HUES64 (cell line): Measurements from ENCODE around the gene FARS2.

Experiments
- H3K27ac ChIP-seq: 2 replicates; pipeline ENCODE4 v1.7.0; 2013; ENCODE audit warnings: low read depth, low read length, inconsistent platforms
- H3K27me3 ChIP-seq: 2 replicates; pipeline ENCODE4 v1.6.1; 2013; ENCODE audit warnings: mild to moderate bottlenecking, low read length; ENCODE audit not compliant: insufficient read depth
- H3K36me3 ChIP-seq: 2 replicates; pipeline ENCODE4 v1.6.1; 2013; ENCODE audit warnings: mild to moderate bottlenecking, low read length; ENCODE audit not compliant: insufficient read depth
- H3K4me1 ChIP-seq: 2 replicates; pipeline ENCODE4 v1.6.1; 2013; ENCODE audit warnings: mild to moderate bottlenecking, low read length, moderate library complexity; ENCODE audit not compliant: insufficient read depth
- H3K4me3 ChIP-seq: 2 replicates; pipeline ENCODE4 v1.5.1; 2013; ENCODE audit warnings: mild to moderate bottlenecking, low read length, moderate library complexity
- H3K9ac ChIP-seq: 2 replicates; pipeline ENCODE4 v1.6.1; 2013; ENCODE audit warnings: mild to moderate bottlenecking, low read depth, low read length
- H3K9me3 ChIP-seq: 2 replicates; pipeline ENCODE4 v1.6.1; 2013; ENCODE audit warnings: low read depth, low read length; ENCODE audit not compliant: insufficient read depth
- WGBS: fragments of 150-250, 120-280 bp; methylation state at CpG from one replicate; pipeline ENCODE4 v1.1.7; 2013; ENCODE audit warnings: missing lambda C conversion rate; 5-methylcytosine and 5-hydroxymethylcytosine counted together

Gene FARS2

DNA sequence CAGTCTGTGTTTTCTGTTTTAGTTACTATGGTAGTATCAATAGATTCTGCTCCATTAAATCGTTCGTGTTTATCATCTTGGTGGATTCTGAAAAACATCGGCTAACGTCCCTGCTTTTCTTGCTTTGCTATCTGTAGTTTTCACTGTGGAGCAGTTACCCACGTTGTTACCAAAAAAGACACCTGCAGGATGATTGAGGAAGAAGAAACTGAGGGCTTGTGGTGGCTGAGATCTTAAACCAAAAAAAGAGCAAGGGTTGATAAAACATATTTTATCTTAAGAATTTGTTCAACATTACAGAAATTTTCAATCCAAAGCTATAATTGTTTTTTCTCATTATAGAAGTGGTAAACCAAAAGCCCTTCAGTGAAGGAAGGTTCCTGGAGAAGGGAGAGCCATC, 166.3 kb downstream of the FARS2 start:
- Histone ChIP-seq H3K4me3 (no peak overlapping the region), H3K36me3 (no peaks in the 10 kb centered on the region), H3K9me3 (no peaks in the 10 kb centered on the region), H3K27me3 (no peaks in the 10 kb centered on the region), H3K9ac (no peak overlapping the region), H3K27ac (no peak overlapping the region), H3K4me1 (peaks cover 12% of the 10 kb centered on the region)
- WGBS, result 86% methylated on average over 5 of the region's 5 CpGs

DNA sequence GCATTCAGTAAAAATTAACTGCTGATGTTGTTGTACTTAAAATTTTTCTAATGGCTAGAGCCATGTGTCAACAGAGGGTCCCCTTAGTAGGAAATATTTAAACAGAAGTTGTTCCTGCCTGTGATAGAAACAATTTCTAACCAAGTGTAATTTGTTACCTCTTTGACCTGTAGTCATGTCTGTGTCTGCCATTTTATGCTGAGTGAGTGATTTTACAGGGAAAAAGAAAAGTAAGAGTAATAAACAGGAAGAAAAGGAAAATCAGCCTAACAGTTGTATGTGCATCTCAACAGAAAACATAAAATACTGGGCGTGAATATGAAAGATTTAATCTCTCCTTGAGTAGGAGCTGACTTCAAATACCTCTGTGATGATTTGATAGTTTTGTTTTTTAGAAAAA, 172.0 kb downstream of the FARS2 start:
- Histone ChIP-seq H3K27me3 (no peaks in the 10 kb centered on the region), H3K4me1 (peaks cover 14% of the 10 kb centered on the region), H3K36me3 (no peaks in the 10 kb centered on the region), H3K4me3 (no peak overlapping the region), H3K9me3 (no peaks in the 10 kb centered on the region), H3K27ac (no peak overlapping the region), H3K9ac (no peak overlapping the region)
- 91% methylated on average over 1 of the region's 1 CpG for WGBS

DNA sequence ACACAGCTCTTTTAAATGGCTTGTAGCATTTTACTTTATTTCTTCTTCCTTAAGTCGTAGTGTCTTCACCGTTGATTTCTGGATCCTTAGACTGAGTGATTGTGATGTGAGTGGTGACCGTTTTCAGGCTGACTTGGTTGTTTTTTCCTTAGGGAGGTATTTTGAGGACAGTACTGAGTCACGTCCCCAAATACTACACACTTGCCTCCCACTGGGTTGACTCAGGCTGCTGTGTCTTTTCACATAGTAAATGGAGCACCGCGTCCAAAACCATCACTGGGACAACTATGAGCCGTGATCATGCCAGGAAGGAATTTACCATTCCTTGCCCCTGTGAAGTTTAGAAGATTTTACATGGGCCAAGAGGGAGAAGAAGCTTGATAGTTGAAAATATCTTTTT, 174.1 kb downstream of the FARS2 start:
- Histone ChIP-seq H3K9ac (no peak overlapping the region), H3K4me3 (no peak overlapping the region), H3K4me1 (peaks cover 32% of the 10 kb centered on the region), H3K27ac (no peak overlapping the region), H3K27me3 (no peaks in the 10 kb centered on the region), H3K36me3 (no peaks in the 10 kb centered on the region), H3K9me3 (no peaks in the 10 kb centered on the region)
- WGBS, result 87% methylated on average over 6 of the region's 7 CpGs

DNA sequence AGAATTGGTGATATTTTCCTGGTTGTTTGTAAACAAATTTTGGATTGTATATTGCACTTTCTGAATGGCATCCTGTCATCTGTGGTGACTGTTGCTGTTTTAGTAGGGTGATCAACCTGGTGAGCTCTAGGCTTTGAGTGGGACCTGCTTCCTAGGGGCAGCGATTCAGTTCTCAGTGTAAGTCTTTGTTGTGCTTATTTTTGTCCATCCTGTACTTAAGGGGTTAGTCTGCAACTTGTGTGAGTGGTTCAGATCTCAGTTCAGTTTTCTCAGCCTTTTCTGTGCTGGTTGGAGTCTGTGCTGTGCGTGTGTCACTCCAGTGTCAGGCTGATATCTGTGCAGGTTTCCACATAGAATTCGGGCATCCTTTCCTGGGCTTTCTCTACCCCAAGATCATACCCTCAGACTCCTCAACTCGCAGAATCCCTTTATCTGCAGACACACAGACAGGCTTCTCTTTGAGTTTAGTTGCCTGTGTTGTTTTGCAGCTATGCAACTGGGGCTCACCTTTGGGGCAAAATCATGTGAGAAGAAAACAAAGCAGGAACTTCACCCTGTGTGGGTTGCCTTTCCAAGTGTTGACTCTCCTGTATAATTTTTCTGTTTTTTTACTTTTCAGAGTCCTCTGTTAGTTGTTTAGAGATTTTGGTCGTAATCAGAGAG, 177.7 kb downstream of the FARS2 start:
- H3K9ac ChIP-seq, result peak overlapping the region; percentile 24; the same call in 1 of the 2 replicates
- H3K27me3 ChIP-seq, result no peaks in the 10 kb centered on the region
- no peaks in the 10 kb centered on the region for H3K36me3 ChIP-seq
- H3K4me3 ChIP-seq, result peak overlapping the region; percentile 24
- peak overlapping the region; percentile 72 for H3K27ac ChIP-seq
- H3K4me1 ChIP-seq, result peaks cover 20% of the 10 kb centered on the region
- WGBS, result 16% methylated on average over 5 of the region's 5 CpGs
- no peaks in the 10 kb centered on the region for H3K9me3 ChIP-seq

DNA sequence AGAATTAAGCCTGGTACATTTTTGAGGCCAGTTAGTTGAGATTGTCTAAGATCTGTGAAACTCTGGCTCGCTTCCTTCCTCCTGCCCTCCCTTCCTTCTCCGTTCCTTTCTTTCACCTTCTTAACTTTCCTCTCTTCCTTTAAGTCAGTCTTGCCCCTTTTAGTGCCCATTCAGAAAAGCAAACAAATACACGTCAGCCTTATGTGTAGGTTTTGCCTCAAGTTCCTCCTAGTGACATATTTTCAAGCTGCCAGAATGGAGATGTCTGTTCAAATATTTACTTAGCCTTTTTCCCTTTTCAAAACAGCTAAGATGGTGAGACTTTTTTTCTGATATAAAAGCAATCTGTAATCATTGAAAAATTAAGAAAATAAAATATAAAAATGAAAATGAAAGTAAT, 178.4 kb downstream of the FARS2 start:
- Histone ChIP-seq H3K27me3 (no peaks in the 10 kb centered on the region), H3K27ac (peak overlapping the region; percentile 72), H3K4me1 (peaks cover 20% of the 10 kb centered on the region), H3K9me3 (no peaks in the 10 kb centered on the region), H3K36me3 (no peaks in the 10 kb centered on the region), H3K4me3 (no peak overlapping the region), H3K9ac (peak overlapping the region; percentile 24; the same call in 1 of the 2 replicates)
- WGBS, result 53% methylated on average over 3 of the region's 3 CpGs

DNA sequence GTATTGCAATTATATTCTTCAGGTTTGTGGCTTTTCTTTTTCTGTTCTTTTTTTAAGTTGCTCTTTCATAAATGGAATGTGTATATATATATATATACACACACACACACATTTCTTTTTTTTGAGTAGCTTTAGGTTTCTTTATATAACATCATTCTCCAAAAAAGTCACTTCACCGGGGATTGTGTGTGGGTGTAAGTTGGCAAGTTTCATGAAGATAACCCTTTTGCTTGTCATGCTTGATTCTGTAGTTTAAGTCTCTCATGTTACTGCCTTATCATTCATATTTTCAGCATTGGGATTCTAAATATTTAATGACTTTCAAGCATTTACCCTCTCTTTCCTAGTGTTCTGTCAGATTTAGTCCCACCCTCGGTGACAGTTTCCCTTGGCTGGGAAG, 181.0 kb downstream of the FARS2 start:
- Histone ChIP-seq H3K4me1 (peaks cover 20% of the 10 kb centered on the region), H3K9ac (no peak overlapping the region), H3K27me3 (no peaks in the 10 kb centered on the region), H3K9me3 (no peaks in the 10 kb centered on the region), H3K27ac (no peak overlapping the region), H3K4me3 (no peak overlapping the region), H3K36me3 (no peaks in the 10 kb centered on the region)
- 94% methylated on average over 1 of the region's 2 CpGs for WGBS

DNA sequence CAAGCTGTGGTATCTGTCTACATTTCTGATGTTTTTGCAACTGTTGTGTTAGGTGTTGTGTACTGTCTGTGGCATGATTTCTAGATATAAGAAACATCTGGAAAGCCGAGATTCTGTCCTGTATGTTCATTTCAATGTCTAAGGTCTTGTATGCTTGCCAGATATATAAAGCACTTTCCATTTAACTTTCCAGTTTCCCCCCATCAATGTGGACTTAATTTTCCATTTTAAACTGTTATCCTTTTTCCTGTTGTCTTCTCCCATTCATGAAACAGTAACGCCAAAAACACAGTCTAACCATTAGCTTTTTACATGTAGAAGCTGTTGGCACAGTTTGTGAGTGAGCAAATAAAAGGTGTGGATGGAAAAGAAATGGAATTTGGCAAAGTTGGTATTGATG, 181.6 kb downstream of the FARS2 start:
- WGBS, result 100% methylated on average over 2 of the region's 2 CpGs
- H3K36me3 ChIP-seq, result no peaks in the 10 kb centered on the region
- H3K4me3 ChIP-seq, result no peak overlapping the region
- H3K27me3 ChIP-seq, result no peaks in the 10 kb centered on the region
- H3K9ac ChIP-seq, result no peak overlapping the region
- H3K4me1 ChIP-seq, result peaks cover 20% of the 10 kb centered on the region
- H3K9me3 ChIP-seq, result no peaks in the 10 kb centered on the region
- H3K27ac ChIP-seq, result no peak overlapping the region

DNA sequence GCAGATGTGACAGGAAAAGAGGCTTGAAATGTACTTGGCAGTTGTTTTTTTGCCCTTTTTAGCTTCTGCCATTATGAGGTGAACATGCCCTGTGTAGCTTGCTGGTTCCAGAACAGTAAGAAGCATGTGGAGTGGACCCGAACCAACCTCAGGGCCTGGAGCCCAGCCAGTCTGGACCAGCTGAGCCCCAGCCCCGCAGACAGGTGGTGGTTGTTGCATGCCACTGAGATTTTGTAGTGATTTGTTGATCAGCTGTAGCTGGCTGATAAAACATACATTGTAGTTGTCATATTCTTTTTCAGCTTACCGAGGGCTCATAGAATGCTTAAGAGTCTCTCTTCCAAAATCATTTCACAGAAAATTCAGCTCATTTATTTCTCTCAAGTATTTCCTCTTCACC, 182.2 kb downstream of the FARS2 start:
- H3K9ac ChIP-seq, result no peak overlapping the region
- H3K9me3 ChIP-seq, result no peaks in the 10 kb centered on the region
- H3K36me3 ChIP-seq, result no peaks in the 10 kb centered on the region
- H3K27ac ChIP-seq, result no peak overlapping the region
- H3K4me1 ChIP-seq, result peaks cover 16% of the 10 kb centered on the region
- 95% methylated on average over 3 of the region's 3 CpGs for WGBS
- H3K27me3 ChIP-seq, result no peaks in the 10 kb centered on the region
- no peak overlapping the region for H3K4me3 ChIP-seq

DNA sequence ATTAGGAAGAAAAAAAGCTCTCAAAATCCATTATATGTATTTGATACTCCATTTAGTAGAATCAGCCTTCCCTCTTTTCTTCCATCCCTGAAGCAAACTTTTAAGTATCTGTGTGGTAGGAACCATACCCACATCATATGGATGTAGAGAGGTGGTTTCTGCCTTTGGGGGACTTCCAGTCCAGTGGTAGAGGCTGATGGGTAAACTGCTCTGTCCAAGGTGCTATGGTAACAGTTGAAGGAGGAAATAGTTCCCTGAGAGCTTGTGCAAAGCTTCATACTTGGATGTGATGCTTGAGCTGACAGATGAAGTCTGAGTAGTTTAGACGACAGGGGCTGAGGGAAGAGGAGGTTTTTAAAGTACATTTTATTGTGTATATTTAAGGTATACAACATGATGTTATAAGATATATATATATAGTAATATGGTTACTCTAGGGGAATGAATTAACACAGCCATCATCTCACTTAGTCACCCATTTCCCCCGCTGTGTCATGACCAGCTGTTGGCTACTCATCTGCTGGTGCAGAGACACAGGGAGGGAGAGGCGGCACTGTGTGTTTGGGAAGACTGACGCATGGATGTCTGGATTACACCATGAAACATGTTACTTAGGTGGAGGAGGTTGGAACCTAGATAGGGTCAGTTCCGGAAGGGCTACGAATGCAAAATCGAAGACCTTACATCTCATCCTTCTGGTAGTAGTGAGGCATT, 185.2 kb downstream of the FARS2 start:
- Histone ChIP-seq H3K27ac (no peak overlapping the region), H3K9me3 (no peaks in the 10 kb centered on the region), H3K4me1 (no peaks in the 10 kb centered on the region), H3K36me3 (no peaks in the 10 kb centered on the region), H3K4me3 (no peak overlapping the region), H3K27me3 (no peaks in the 10 kb centered on the region), H3K9ac (no peak overlapping the region)
- 96% methylated on average over 7 of the region's 7 CpGs for WGBS

DNA sequence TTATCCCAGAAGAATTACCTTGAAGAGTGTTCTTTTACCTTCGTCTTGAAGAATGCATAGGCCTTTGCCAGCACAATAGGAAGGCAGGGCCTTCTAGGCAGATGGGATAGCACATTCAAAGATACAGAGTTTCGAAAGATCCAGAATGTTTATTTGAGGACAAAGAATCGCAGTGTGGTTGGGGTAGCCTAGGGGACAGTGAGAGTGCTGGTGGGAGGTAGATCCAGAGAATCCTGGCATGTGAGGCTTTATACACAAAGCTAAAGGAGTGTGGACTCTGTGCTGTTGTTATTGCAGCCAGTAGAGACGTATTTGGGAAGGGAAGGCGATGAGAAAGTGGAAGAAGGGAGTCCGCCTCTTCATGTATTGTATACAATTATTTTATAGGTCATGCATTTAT, 186.6 kb downstream of the FARS2 start:
- Histone ChIP-seq H3K4me1 (no peaks in the 10 kb centered on the region), H3K4me3 (no peak overlapping the region), H3K9ac (no peak overlapping the region), H3K9me3 (no peaks in the 10 kb centered on the region), H3K27ac (no peak overlapping the region), H3K36me3 (no peaks in the 10 kb centered on the region), H3K27me3 (no peaks in the 10 kb centered on the region)
- 89% methylated on average over 6 of the region's 6 CpGs for WGBS

DNA sequence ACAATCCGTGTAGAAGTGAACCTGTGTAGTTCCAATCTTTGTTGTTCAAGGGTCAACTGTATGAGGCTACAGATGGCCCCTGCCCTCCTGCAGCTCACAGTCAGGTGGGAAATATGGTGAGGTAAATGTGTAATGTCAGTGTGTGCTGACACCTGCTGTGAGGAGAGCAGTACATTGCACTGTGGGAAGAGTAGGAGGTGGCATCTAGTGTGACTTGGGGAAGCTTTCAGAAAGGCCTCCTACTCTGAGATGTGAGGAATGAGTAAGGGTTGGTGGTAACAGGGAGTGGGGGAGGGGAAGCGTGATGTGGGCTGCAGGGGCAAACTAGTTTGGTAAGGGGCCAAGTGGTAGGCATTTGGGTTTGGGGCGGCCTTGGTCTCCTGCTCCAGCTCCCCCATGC, 188.8 kb downstream of the FARS2 start:
- Histone ChIP-seq H3K9ac (no peak overlapping the region), H3K27me3 (no peaks in the 10 kb centered on the region), H3K9me3 (no peaks in the 10 kb centered on the region), H3K4me3 (no peak overlapping the region), H3K4me1 (no peaks in the 10 kb centered on the region), H3K36me3 (no peaks in the 10 kb centered on the region), H3K27ac (no peak overlapping the region)
- WGBS, result 94% methylated on average over 3 of the region's 3 CpGs
